GM12878 (cell line): Measurements from ENCODE around the gene RIN1. TPM values are rescaled to one million over a fixed set of nuclear protein-coding genes. Genes with fewer than 3 reads are reported as not detected.

Experiments
- ATAC-seq: fragments of 200-7000 bp; cut with Tn5 transposase; 3 replicates; pipeline ENCODE4 v1.9.1; 2020; ENCODE audit warnings: mild to moderate bottlenecking, moderate library complexity
- BruUV-seq: library from RNA; stranded (reverse); fragments of 400-500 nt; replicated peaks from 2 replicates; lab custom pipeline; 2021; lab: Mats Ljungman, UMichigan
- CTCF ChIA-PET: fragments of 300-600 bp; sonication (Branson Sonifier 250); formaldehyde crosslinking; extraction: SDS; loops from one replicate; lab custom pipeline; 2021; ENCODE audit warnings: inconsistent platforms; lab: Yijun Ruan, JAX
- POLR2A ChIA-PET: fragments of 350-600 bp; formaldehyde crosslinking; extraction: SDS; loops from one replicate; lab custom pipeline; 2021; ENCODE audit warnings: inconsistent platforms; lab: Charles Lee
- RAD21 ChIA-PET: fragments of 300-600 bp; sonication (Branson Sonifier 250); formaldehyde crosslinking; loops from one replicate; lab custom pipeline; 2023; ENCODE audit warnings: antibody characterized with exemption; ENCODE audit not compliant: unreplicated experiment; lab: Charles Lee
- SMC1A ChIA-PET: fragments of 300-600 bp; sonication (Branson Sonifier 250); formaldehyde crosslinking; loops from one replicate; lab custom pipeline; 2023; ENCODE audit not compliant: unreplicated experiment, uncharacterized antibody; lab: Charles Lee
- DNase-seq: peaks from one replicate; pipeline ENCODE4 v3.0.0-alpha.2; 2011; ENCODE audit warnings: low read depth, low spot score
- FAIRE-seq: peaks from 3 replicates; lab custom pipeline; 2011; peaks lifted over from hg19 to GRCh38; lab: Jason Lieb, UNC
- H2AFZ ChIP-seq: 2 replicates; pipeline ENCODE4 v1.6.0; 2011; ENCODE audit warnings: low read depth, low read length, control low read depth; ENCODE audit not compliant: control insufficient read depth
- H3K27ac ChIP-seq: 2 replicates; pipeline ENCODE4 v1.5.1; 2011; ENCODE audit warnings: control low read depth; ENCODE audit not compliant: control insufficient read depth, insufficient read depth
- H3K27me3 ChIP-seq, 2 experiments: replicated peaks in 1 of 2; 2 replicates each; pipeline versions ENCODE4 v1.6.0 to v1.6.1; 2011; ENCODE audit warnings: low read length in 1 of 2; ENCODE audit not compliant: control insufficient read depth in 2 of 2, insufficient read depth in 2 of 2
- H3K36me3 ChIP-seq, 2 experiments: 2 replicates each; pipeline ENCODE4 v1.5.1; 2011; ENCODE audit warnings: low read length in 1 of 2; ENCODE audit not compliant: control insufficient read depth in 2 of 2, insufficient read depth in 2 of 2
- H3K4me1 ChIP-seq: 2 replicates; pipeline ENCODE4 v1.6.1; 2011; ENCODE audit warnings: mild to moderate bottlenecking, low read length, moderate library complexity, mixed read lengths; ENCODE audit not compliant: control insufficient read depth, insufficient read depth
- H3K4me2 ChIP-seq: 2 replicates; pipeline ENCODE4 v1.6.0; 2011; ENCODE audit warnings: control low read depth; ENCODE audit not compliant: control insufficient read depth, insufficient read depth
- H3K4me3 ChIP-seq: fragments of 200-600 bp; sonication (generic); 2 replicates; pipeline ENCODE4 v1.5.1; 2016
- H3K79me2 ChIP-seq: 2 replicates; pipeline ENCODE4 v1.6.0; 2011; ENCODE audit warnings: low read length; ENCODE audit not compliant: control insufficient read depth, insufficient read depth
- H3K9ac ChIP-seq: 2 replicates; pipeline ENCODE4 v1.8.0; 2011; ENCODE audit warnings: low read length, control low read depth, mixed read lengths; ENCODE audit not compliant: control insufficient read depth, insufficient read depth
- H3K9me3 ChIP-seq: replicated peaks from 3 replicates; pipeline ENCODE4 v1.5.1; 2011; ENCODE audit warnings: mild to moderate bottlenecking, low read length; ENCODE audit not compliant: control insufficient read depth, insufficient read depth
- H4K20me1 ChIP-seq: 2 replicates; pipeline ENCODE4 v1.6.0; 2011; ENCODE audit not compliant: control insufficient read depth, insufficient read depth
- BHLHE40 ChIP-seq, 2 experiments: fragments of 450-650 bp in 1 of 2; IDR thresholded peaks; 2 replicates each; pipeline ENCODE4 v1.6.1; 2011 to 2017; ENCODE audit warnings: low read depth in 2 of 2, borderline replicate concordance in 1 of 2, improper control_type of control experiment in 1 of 2, low read length in 1 of 2, mild to moderate bottlenecking in 1 of 2
- CBX5 ChIP-seq: sonication (generic); IDR thresholded peaks from 2 replicates; pipeline ENCODE4 v1.6.1; 2016; ENCODE audit warnings: low read depth, moderate library complexity, mild to moderate bottlenecking, inconsistent platforms
- CREB1 ChIP-seq: IDR thresholded peaks from 2 replicates; pipeline ENCODE4 v1.6.1; 2012; ENCODE audit warnings: low read depth, mild to moderate bottlenecking, inconsistent platforms
- E2F8 ChIP-seq: fragments of 450-650 bp; IDR thresholded peaks from 2 replicates; pipeline ENCODE4 v1.6.1; 2018; ENCODE audit warnings: mild to moderate bottlenecking, low read depth, moderate library complexity; ENCODE audit not compliant: partially characterized antibody
- HCFC1 ChIP-seq: fragments of 150-350 bp; IDR thresholded peaks from 2 replicates; pipeline ENCODE4 v1.6.1; 2014; ENCODE audit warnings: low read length
- HDAC2 ChIP-seq: fragments of 200-600 bp; sonication (generic); IDR thresholded peaks from 2 replicates; pipeline ENCODE4 v1.6.1; 2017
- IKZF2 ChIP-seq, 2 experiments: fragments of 450-650 bp; IDR thresholded peaks; 2 replicates each; pipeline ENCODE4 v1.6.1; 2017; ENCODE audit warnings: mild to moderate bottlenecking in 2 of 2, moderate library complexity in 2 of 2
- KDM1A ChIP-seq: fragments of 200-600 bp; sonication (generic); IDR thresholded peaks from 2 replicates; pipeline ENCODE4 v1.6.1; 2016; ENCODE audit warnings: borderline replicate concordance
- NKRF ChIP-seq: fragments of 450-650 bp; conservative IDR thresholded peaks from 2 replicates; pipeline ENCODE4 v1.6.1; 2017; ENCODE audit warnings: mild to moderate bottlenecking, moderate library complexity
- PKNOX1 ChIP-seq: fragments of 450-650 bp; IDR thresholded peaks from 2 replicates; pipeline ENCODE4 v1.6.1; 2016; ENCODE audit warnings: mild to moderate bottlenecking
- POLR2AphosphoS2 ChIP-seq: IDR thresholded peaks from 2 replicates; pipeline ENCODE4 v1.6.1; 2011; ENCODE audit warnings: low read depth, mild to moderate bottlenecking, low read length, improper control_type of control experiment, moderate library complexity
- RBBP5 ChIP-seq: fragments of 200-600 bp; sonication (generic); conservative IDR thresholded peaks from 2 replicates; pipeline ENCODE4 v1.6.1; 2016
- SIN3A ChIP-seq: IDR thresholded peaks from 2 replicates; pipeline ENCODE4 v1.6.1; 2012; ENCODE audit warnings: low read depth, low read length, improper control_type of control experiment
- SIX5 ChIP-seq: IDR thresholded peaks from 2 replicates; pipeline ENCODE4 v1.6.1; 2011; ENCODE audit warnings: mild to moderate bottlenecking, low read depth, low read length, moderate library complexity; ENCODE audit not compliant: severe bottlenecking
- SUPT20H ChIP-seq: IDR thresholded peaks from 2 replicates; pipeline ENCODE4 v1.6.1; 2011; ENCODE audit warnings: low read depth, mild to moderate bottlenecking, low read length, moderate library complexity, borderline replicate concordance; ENCODE audit not compliant: control insufficient read depth
- TCF7 ChIP-seq: IDR thresholded peaks from 2 replicates; pipeline ENCODE4 v1.6.1; 2014; ENCODE audit warnings: antibody characterized with exemption, borderline replicate concordance
- YY1 ChIP-seq: IDR thresholded peaks from 2 replicates; pipeline ENCODE4 v1.6.1; 2011; ENCODE audit warnings: low read depth, mild to moderate bottlenecking, low read length
- ZNF274 ChIP-seq: IDR thresholded peaks from one replicate; pipeline ENCODE4 v1.8.0; 2011; ENCODE audit not compliant: insufficient read length, insufficient read depth
- ZNF622 ChIP-seq: fragments of 450-650 bp; IDR thresholded peaks from 2 replicates; pipeline ENCODE4 v1.6.1; 2017; ENCODE audit warnings: mild to moderate bottlenecking, inconsistent platforms
- WGBS: methylation state at CpG from one replicate; pipeline ENCODE4 v1.1.6; 2016; ENCODE audit warnings: low lambda C conversion rate; ENCODE audit not compliant: insufficient replicate concordance, insufficient coverage; ENCODE audit errors: missing lambda C conversion rate; 5-methylcytosine and 5-hydroxymethylcytosine counted together
- in situ Hi-C: fragments of 300-500 bp; cut with MboI; formaldehyde crosslinking; loops from 9 replicates; pipeline ENCODE4 v1.14.3; 2018; ENCODE audit warnings: mixed read lengths
- intact Hi-C: fragments of 100-400 bp; cut with micrococcal nuclease; formaldehyde crosslinking; loops from one replicate; pipeline ENCODE4 v1.14.2; 2022; ENCODE audit not compliant: unreplicated experiment
- polyA plus RNA-seq, 11 experiments: library from polyadenylated mRNA; depleted of rRNA in 4 of 11; unstranded in 6 of 11; stranded (reverse) in 5 of 11; fragments of >200 nt; fragmentation: Nextera tagmentation in 4 of 11; fragmentation: Illumina TruSeq in 1 of 11; extraction: Ambion mirVana in 4 of 11; extraction: Trizol in 1 of 11; gene quantifications; 1 replicate in 1 of 11; 2 replicates in 10 of 11; pipeline versions ENCODE4 v1.2.1 to v1.2.3, GENCODE V29; 2011 to 2016; ENCODE audit warnings: inconsistent platforms in 2 of 11, missing spikeins in 2 of 11, low read depth in 1 of 11
- total RNA-seq, 4 experiments: library from RNA; depleted of rRNA in 3 of 4; stranded (reverse); fragments of >200 nt in 3 of 4; fragmentation: Illumina TruSeq in 1 of 4; extraction: Trizol in 1 of 4; gene quantifications; 2 replicates each; pipeline versions ENCODE4 v1.2.1 to v1.2.3, GENCODE V29; 2013 to 2021

RIN1 gene
- total and polyA plus RNA-seq, 10 of the 15 experiments (the other 5 are each of a cell fraction or from before 2014, with no cell fraction given), result 0.04 to 0.69 (median 0.22) TPM; not detected in 1

- no peak overlapping the region for H3K27ac ChIP-seq
- intact Hi-C loops, result no loop called here
- in situ Hi-C loops, result no loop called here
- TF ChIP-seq BHLHE40 (IDR thresholded peaks at IDR 0.05; ENCODE audit: borderline replicate concordance in 1 of 2, low read depth in 2 of 2, low read length in 1 of 2), result no peak
- TF ChIP-seq KDM1A, result no peak
- TF ChIP-seq CBX5, result no peak
- TF ChIP-seq NKRF, result no peak
- no peak for TF ChIP-seq SIN3A
- TF ChIP-seq YY1, result no peak
- no peak for TF ChIP-seq ZNF622
- TF ChIP-seq CREB1, result no peak
- TF ChIP-seq TCF7, result no peak
- TF ChIP-seq PKNOX1, result no peak
- no peak for TF ChIP-seq SIX5
- TF ChIP-seq ZNF274, result no peak
- no peak for TF ChIP-seq RBBP5
- TF ChIP-seq HDAC2, result no peak
- no peak for TF ChIP-seq E2F8
- no peak for TF ChIP-seq POLR2AphosphoS2
- no peak for TF ChIP-seq IKZF2 (IDR thresholded peaks at IDR 0.05)
- TF ChIP-seq HCFC1, result no peak
- TF ChIP-seq SUPT20H, result no peak
Measured at GRCh38 chr11:66314561-66315497, 21.4 kb downstream of the RIN1 start.

More at GRCh38 chr11:66314561-66315497, 21.4 kb downstream of the RIN1 start:
- H3K36me3 ChIP-seq, result no peaks in the 10 kb centered on the region
- DNase-seq, result no peak
- H3K27me3 ChIP-seq, result no peaks in the 10 kb centered on the region; a peak in 1 of 4 replicates
- ATAC-seq, result no peak
- WGBS, result 48% methylated on average over 17 of the region's 17 CpGs
- ChIA-PET POLR2A (no interaction called here), RAD21 (no interaction called here), SMC1A (interaction anchor here (0.7 kb wide), 1 partner anchor 14 kb away, joined by 3 read pairs; no protein-coding TSS in a partner anchor), CTCF (interaction anchor here (0.9 to 6.1 kb wide), 2 partner anchors 72 to 73 kb away, joined by 3 to 166 read pairs; no protein-coding TSS in a partner anchor)
- H3K9me3 ChIP-seq, result no peaks in the 10 kb centered on the region; the same call in 2 of the 3 replicates
- no peaks in the 10 kb centered on the region for H4K20me1 ChIP-seq
- H2AFZ ChIP-seq, result no peak overlapping the region
- no peak overlapping the region for H3K9ac ChIP-seq
- H3K4me1 ChIP-seq, result peaks cover 18% of the 10 kb centered on the region
- H3K79me2 ChIP-seq, result no peaks in the 10 kb centered on the region
- H3K4me2 ChIP-seq, result no peak overlapping the region
- no peak for FAIRE-seq
- BruUV-seq, result no TSS peak
- H3K4me3 ChIP-seq, result no peak overlapping the region
